Small intestine (tissue), 7 donors: ENCODE results near the gene SFTPD. TPM values are rescaled to one million over a fixed set of nuclear protein-coding genes. Genes with fewer than 3 reads are reported as not detected.
A peak's percentile ranks its signal among the peaks of the same experiment; 100 is the strongest.

Experiments used
- DNase-seq, 2 donors: peaks; one replicate each; pipeline versions ENCODE4 v3.0.0 to v3.0.0-alpha.2; 2013
- FAIRE-seq: peaks from 2 replicates; lab custom pipeline; 2012; peaks lifted over from hg19 to GRCh38; lab: Jason Lieb, UNC
- H3K27ac ChIP-seq, 3 donors: one replicate each; pipeline ENCODE4 v1.5.1; 2013; ENCODE audit warnings: low read length in 2 of 3, mild to moderate bottlenecking in 2 of 3, control low read depth in 1 of 3, inconsistent platforms in 1 of 3, low read depth in 1 of 3, moderate library complexity in 1 of 3
- H3K27me3 ChIP-seq, 3 donors: one replicate each; pipeline ENCODE4 v1.6.1; 2013; ENCODE audit warnings: low read length in 3 of 3, inconsistent platforms in 1 of 3; ENCODE audit not compliant: control insufficient read depth in 3 of 3, insufficient read depth in 3 of 3
- H3K36me3 ChIP-seq, 3 donors: one replicate each; pipeline ENCODE4 v1.6.1; 2013; ENCODE audit warnings: low read length in 3 of 3, inconsistent platforms in 1 of 3, low read depth in 1 of 3, mild to moderate bottlenecking in 1 of 3, moderate library complexity in 1 of 3; ENCODE audit not compliant: control insufficient read depth in 3 of 3, insufficient read depth in 2 of 3
- H3K4me1 ChIP-seq, 3 donors: one replicate each; pipeline ENCODE4 v1.6.1; 2013; ENCODE audit warnings: low read length in 2 of 3, inconsistent platforms in 1 of 3, low read depth in 1 of 3, mild to moderate bottlenecking in 1 of 3, moderate library complexity in 1 of 3; ENCODE audit not compliant: control insufficient read depth in 3 of 3, insufficient read depth in 2 of 3
- H3K4me3 ChIP-seq, 3 donors: one replicate each; pipeline ENCODE4 v1.5.1; 2013; ENCODE audit warnings: low read length in 3 of 3, control low read depth in 1 of 3, inconsistent platforms in 1 of 3, low read depth in 1 of 3, mild to moderate bottlenecking in 1 of 3, moderate library complexity in 1 of 3
- H3K9me3 ChIP-seq, 2 donors: one replicate each; pipeline ENCODE4 v1.6.1; 2013; ENCODE audit warnings: low read depth in 1 of 2, low read length in 1 of 2; ENCODE audit not compliant: control insufficient read depth in 2 of 2, insufficient read depth in 1 of 2
- WGBS, 3 donors: extraction: QIAGEN DNeasy Blood & Tissue Kit; methylation state at CpG; one replicate each; pipeline ENCODE4 v1.1.7; 2013; 5-methylcytosine and 5-hydroxymethylcytosine counted together
- polyA plus RNA-seq, 4 donors: library from polyadenylated mRNA; stranded (reverse) in 3 of 4; unstranded in 1 of 4; fragments of 200-250 nt in 3 of 4; fragments of 120-200 nt in 1 of 4; gene quantifications; one replicate each; pipeline versions ENCODE4 v1.2.1 to v1.2.3, GENCODE V29; 2013
- donor health status: healthy with polysubstance abuse.
- donor health status: control.
- donor health status: control.
- donor health status: Bipolar disorder and iron deficiency.
- donor health status: healthy.

SFTPD gene
- polyA plus RNA-seq, 4 donors = 0.07 to 1.1 (median 0.49) TPM

- no peaks in the 10 kb centered on the region for H3K4me1 ChIP-seq
- DNase-seq (no peak), FAIRE-seq (no peak)
- H3K4me3 ChIP-seq = no peak overlapping the region
- 63 to 86% (median 69%) methylated on average over 1 of the region's 1 CpG for WGBS, 3 donors
- H3K36me3 ChIP-seq = no peaks in the 10 kb centered on the region
- peaks cover 0 to 32% (median 0%) of the 10 kb centered on the region in 3 donors for H3K27me3 ChIP-seq
- no peak overlapping the region for H3K27ac ChIP-seq
- H3K9me3 ChIP-seq = no peaks in the 10 kb centered on the region
Observed at GRCh38 chr10:79932307-79932706, 16.6 kb downstream of the SFTPD start.

GRCh38 chr10:79930751-79931150 lies 18.2 kb downstream of the SFTPD start:
- no peaks in the 10 kb centered on the region for H3K4me1 ChIP-seq
- FAIRE-seq (no peak), DNase-seq (no peak)
- H3K4me3 ChIP-seq = no peak overlapping the region
- no peak overlapping the region for H3K27ac ChIP-seq
- WGBS, 3 donors = 35 to 49% (median 40%) methylated on average over 2 of the region's 2 CpGs
- peaks cover 0 to 3% of the 10 kb centered on the region in 2 donors for H3K9me3 ChIP-seq
- H3K36me3 ChIP-seq = no peaks in the 10 kb centered on the region
- peaks cover 0 to 29% (median 0%) of the 10 kb centered on the region in 3 donors for H3K27me3 ChIP-seq

- Histone ChIP-seq H3K36me3 (no peaks in the 10 kb centered on the region), H3K4me1 (no peaks in the 10 kb centered on the region), H3K4me3 (no peak overlapping the region), H3K27ac (no peak overlapping the region), H3K9me3 (peaks cover 0 to 3% of the 10 kb centered on the region in 2 donors), H3K27me3 (peaks cover 0 to 29% (median 0%) of the 10 kb centered on the region in 3 donors)
- WGBS, 3 donors = 57 to 78% (median 73%) methylated on average over 4 of the region's 4 CpGs
- DNase-seq = no peak
- no peak for FAIRE-seq
Observed at GRCh38 chr10:79930267-79930666, 18.6 kb downstream of the SFTPD start.

- 12 to 16% (median 14%) methylated on average over 14 of the region's 14 CpGs for WGBS, 3 donors
- Histone ChIP-seq H3K4me1 (no peaks in the 10 kb centered on the region), H3K4me3 (no peak overlapping the region), H3K27ac (no peak overlapping the region), H3K9me3 (peaks cover 0 to 3% of the 10 kb centered on the region in 2 donors), H3K36me3 (no peaks in the 10 kb centered on the region), H3K27me3 (peaks cover 0 to 29% (median 0%) of the 10 kb centered on the region in 3 donors)
- DNase-seq (peak; percentile 68 to 74), FAIRE-seq (no peak)
Observed at GRCh38 chr10:79929409-79929904, 19.4 kb downstream of the SFTPD start.

- no peak for DNase-seq
- H3K27ac ChIP-seq = no peak overlapping the region
- no peaks in the 10 kb centered on the region for H3K36me3 ChIP-seq
- WGBS, 3 donors = 77 to 93% (median 80%) methylated on average over 7 of the region's 7 CpGs
- H3K4me3 ChIP-seq = no peak overlapping the region
- H3K27me3 ChIP-seq = peaks cover 0 to 29% (median 0%) of the 10 kb centered on the region in 3 donors
- H3K9me3 ChIP-seq = peaks cover 0 to 3% of the 10 kb centered on the region in 2 donors
- no peaks in the 10 kb centered on the region for H3K4me1 ChIP-seq
- no peak for FAIRE-seq
Observed at GRCh38 chr10:79928028-79928583, 20.8 kb downstream of the SFTPD start.

GRCh38 chr10:79927111-79927828 lies 21.6 kb downstream of the SFTPD start:
- H3K36me3 ChIP-seq = no peaks in the 10 kb centered on the region
- H3K27ac ChIP-seq = no peak overlapping the region
- 66 to 87% (median 69%) methylated on average over 3 of the region's 3 CpGs for WGBS, 3 donors
- peaks cover 0 to 3% of the 10 kb centered on the region in 2 donors for H3K9me3 ChIP-seq
- H3K27me3 ChIP-seq = peaks cover 0 to 26% (median 3%) of the 10 kb centered on the region in 3 donors
- DNase-seq (no peak), FAIRE-seq (no peak)
- no peaks in the 10 kb centered on the region for H3K4me1 ChIP-seq
- H3K4me3 ChIP-seq = no peak overlapping the region

GRCh38 chr10:79926037-79926436 lies 22.9 kb downstream of the SFTPD start:
- H3K36me3 ChIP-seq = no peaks in the 10 kb centered on the region
- FAIRE-seq (no peak), DNase-seq (no peak)
- 73 to 84% (median 82%) methylated on average over 7 of the region's 7 CpGs for WGBS, 3 donors
- no peaks in the 10 kb centered on the region for H3K4me1 ChIP-seq
- no peak overlapping the region for H3K4me3 ChIP-seq
- peaks cover 0 to 3% of the 10 kb centered on the region in 2 donors for H3K9me3 ChIP-seq
- H3K27ac ChIP-seq = no peak overlapping the region
- H3K27me3 ChIP-seq = peaks cover 0 to 25% (median 3%) of the 10 kb centered on the region in 3 donors

GRCh38 chr10:79925614-79926013 lies 23.3 kb downstream of the SFTPD start:
- H3K36me3 ChIP-seq = no peaks in the 10 kb centered on the region
- H3K9me3 ChIP-seq = peaks cover 0 to 3% of the 10 kb centered on the region in 2 donors
- H3K4me3 ChIP-seq = no peak overlapping the region
- 41 to 76% (median 60%) methylated on average over 3 of the region's 3 CpGs for WGBS, 3 donors
- DNase-seq = no peak
- H3K27ac ChIP-seq = no peak overlapping the region
- no peaks in the 10 kb centered on the region for H3K4me1 ChIP-seq
- no peak for FAIRE-seq
- peaks cover 0 to 21% (median 3%) of the 10 kb centered on the region in 3 donors for H3K27me3 ChIP-seq
